HG02973 (cell line): ENCODE data around the gene DPP10.

Experiments
- ATAC-seq: cut with Tn5 transposase; IDR thresholded peaks from one replicate; pipeline ENCODE4 v1.9.1; 2021; ENCODE audit warnings: moderate library complexity; ENCODE audit not compliant: unreplicated experiment

The DPP10 gene

DNA sequence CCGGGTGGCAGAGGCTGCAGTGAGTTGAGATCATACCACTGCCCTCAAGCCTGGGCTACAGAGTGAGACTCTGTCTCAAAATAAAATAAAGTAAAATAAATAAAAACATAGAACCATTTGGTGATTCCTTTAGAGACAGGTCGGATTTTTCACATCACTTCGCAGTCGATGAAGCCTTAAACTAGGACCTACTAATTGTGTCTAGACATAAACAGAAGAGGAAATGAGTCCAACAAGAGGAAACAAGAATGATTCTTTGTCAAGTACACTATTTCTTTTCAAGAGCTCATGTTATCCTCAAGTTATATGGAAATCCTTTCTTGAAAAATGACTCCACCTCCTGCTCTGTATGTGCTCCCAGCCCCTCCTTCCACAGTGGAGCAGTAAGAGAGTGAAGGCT is 758.9 kb downstream of the DPP10 start:
- no peak for ATAC-seq

DNA sequence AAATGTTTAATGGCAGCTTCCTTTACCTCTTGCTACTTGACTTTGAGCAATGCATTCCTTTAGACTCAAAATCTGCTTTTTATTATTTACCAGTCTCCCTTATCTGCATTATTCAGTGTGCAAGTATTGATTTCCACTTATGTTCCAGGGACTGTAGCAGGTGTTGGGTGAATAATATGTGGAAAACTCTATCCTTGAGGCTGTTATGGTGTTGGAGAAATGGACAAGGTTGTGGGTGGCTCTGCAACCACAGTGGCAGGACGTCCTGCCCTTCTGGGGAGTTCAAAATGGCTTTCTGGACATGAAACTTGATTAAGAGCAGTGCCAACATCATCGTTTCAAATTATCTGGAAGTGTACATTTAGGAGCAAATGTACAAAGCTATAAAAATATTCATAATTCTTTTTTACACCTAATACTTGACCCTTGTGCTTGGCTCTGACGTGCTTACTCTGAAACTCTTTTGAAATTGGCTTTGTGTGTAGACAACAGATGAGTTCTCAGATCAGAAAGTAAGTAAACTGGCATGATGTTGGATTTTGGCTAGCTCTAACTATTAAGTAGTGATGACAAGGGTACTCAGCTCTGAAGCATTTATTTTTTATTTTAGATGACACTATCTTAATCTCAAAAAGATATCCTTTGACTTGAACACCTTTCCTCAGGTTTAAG is 766.2 kb downstream of the DPP10 start:
- no peak for ATAC-seq

DNA sequence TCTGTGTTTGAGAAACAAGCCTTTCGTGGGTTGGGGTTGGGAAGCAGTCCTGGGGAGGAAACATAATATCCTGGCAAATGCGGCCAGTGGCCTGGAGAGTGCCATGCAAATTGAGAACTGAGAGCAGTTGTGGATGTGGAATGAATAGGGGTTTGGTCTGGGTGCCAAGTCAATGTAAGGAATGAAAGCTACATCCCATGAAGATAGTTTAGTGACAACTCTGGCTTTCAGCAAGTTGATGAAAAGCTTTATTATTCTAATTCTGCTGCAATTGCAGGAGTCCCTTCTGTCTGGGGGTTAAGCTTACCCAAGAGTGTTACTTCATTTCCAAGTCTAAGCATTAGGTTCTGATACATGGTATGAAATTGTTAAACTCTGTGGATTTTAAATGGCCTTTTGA is 771.6 kb downstream of the DPP10 start:
- ATAC-seq: no peak

- no peak for ATAC-seq
Measured at GRCh38 chr2:115219296-115219695, 776.9 kb downstream of the DPP10 start.

GRCh38 chr2:115234186-115234585 is 791.7 kb downstream of the DPP10 start:
- no peak for ATAC-seq

DNA sequence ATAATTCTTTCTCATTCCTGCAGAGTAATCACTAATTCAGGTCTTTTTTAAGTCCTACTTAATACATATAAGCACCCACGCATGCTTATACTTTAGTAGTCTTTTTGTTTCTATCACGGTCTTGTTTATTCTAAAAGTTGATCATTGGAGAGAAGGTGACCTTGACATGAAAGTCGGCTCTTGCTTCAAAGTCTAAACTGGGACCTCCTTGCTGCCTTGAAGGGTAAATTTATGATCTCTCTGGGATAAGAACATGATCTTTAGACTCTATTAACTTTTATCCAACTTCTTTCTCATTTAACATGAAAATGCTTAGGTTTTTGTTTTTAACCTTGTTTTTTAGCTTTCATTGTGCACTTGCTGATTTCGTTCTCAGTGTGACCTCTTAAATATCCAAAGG is 792.3 kb downstream of the DPP10 start:
- no peak for ATAC-seq

DNA sequence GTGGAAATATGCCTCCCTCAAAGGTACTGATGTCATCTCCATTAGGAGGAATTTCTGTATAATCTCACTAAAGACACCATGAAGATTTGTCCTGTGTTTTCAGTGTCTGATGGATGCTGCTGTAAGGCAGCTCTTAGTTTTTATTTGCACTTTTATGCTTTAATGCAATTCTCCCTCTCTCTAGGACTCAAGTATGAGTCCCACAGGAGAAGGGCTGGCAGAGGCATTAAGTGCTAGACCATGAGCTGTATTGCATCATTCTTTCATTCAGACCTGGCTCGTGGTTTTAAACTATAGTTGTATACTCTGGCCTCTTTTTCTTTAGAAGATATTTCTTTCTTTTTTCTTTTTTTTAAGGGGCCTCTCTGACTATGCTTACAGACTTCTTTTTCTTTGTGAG is 805.6 kb downstream of the DPP10 start:
- ATAC-seq: no peak

DNA sequence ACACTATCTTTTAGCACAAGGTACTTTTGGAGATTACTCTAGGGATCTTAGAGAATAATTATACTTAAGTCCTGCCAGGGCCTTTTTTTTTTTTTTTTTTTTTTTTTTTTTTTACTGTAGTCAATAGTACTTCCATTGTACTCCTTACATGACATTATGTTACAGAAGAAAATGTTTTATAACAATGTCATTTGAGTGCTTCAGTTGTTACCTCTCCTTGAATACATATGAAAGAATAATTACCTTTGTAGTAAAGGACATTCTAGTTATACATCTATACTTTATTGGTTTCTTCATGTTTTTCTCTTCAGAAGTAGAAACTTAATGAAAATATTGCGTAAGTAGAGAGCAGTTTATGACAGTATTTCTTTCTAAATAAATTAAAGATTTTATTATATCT is 834.9 kb downstream of the DPP10 start:
- no peak for ATAC-seq

- no peak for ATAC-seq
Measured at GRCh38 chr2:115285416-115285815, 843.0 kb downstream of the DPP10 start.

DNA sequence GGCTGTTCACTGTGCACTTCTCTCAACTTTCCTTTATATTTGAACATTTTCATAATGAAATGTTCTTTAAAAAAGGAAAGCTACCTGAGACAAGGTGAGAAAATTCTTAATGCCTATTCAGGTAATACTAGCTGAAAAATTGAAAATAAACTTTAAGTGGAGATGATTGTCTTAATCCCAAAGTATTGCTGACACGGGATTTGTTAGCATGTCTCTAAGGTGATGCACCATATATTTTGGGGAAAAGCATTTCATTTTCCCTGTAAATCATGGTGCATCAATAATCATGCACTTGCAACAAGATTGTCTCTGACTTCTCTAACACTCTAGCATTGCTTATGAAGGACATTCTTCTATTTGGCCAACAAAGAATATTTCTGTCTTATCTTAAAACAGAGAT is 848.0 kb downstream of the DPP10 start:
- ATAC-seq: no peak

GRCh38 chr2:115292742-115293141 is 850.3 kb downstream of the DPP10 start:
- ATAC-seq: no peak

- ATAC-seq: no peak
Measured at GRCh38 chr2:115294999-115295398, 852.6 kb downstream of the DPP10 start.

DNA sequence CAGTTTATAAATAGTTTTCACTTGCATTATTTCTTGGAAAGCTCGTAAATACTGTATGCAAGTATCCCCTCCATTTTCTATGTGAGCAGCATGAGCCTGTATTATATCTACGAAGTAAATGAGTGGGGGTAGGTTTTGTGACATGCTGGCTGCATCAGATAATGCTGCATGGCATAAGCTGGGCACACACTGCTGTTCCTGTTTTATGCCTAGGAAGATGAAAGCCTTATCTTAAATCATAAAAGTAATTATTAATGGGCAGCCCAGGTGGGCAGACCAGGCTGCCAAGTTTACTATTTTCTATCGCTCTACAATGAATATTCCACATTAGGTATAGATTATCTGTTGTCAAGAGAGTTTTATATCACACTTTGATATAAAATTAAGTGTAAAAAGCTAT is 854.6 kb downstream of the DPP10 start:
- no peak for ATAC-seq

DNA sequence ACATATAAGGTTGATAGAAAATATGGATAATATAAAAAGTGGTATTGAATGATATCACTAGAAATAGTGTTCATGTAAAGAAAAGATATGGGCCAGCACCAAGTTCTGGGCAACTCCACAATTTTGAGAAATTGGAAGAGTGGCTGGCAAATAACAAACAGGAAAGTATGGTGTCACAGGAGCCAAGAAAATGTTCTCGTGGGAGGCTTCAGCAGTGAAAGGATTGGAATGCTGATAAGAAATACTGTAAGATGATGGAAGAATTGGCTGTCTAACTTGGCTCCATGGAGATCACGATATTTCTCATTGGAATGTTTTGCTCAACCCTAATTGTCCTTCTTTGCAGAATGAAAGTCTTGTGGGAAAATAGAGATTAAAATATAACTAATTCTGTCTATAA is 856.8 kb downstream of the DPP10 start:
- ATAC-seq: no peak

- no peak for ATAC-seq
Measured at GRCh38 chr2:115305712-115306111, 863.3 kb downstream of the DPP10 start.

DNA sequence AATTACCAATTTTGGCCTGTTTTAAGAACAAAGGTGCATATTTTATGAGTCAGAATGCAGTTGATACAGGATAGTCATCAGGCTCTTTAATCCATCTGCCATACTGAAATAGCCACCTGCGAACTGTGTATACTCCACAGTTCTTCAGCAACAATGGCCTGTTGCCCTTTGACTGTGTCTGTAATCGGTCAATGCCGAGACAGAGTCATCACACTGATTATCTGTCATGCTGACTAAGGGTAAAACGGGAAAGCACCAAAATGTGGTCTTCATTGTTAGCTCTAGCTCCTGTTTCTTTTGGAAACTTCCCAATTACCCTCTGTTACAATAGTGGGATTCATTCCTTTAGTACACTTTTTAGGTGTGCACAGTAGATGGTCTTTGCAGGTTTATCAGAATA is 871.7 kb downstream of the DPP10 start:
- no peak for ATAC-seq

DNA sequence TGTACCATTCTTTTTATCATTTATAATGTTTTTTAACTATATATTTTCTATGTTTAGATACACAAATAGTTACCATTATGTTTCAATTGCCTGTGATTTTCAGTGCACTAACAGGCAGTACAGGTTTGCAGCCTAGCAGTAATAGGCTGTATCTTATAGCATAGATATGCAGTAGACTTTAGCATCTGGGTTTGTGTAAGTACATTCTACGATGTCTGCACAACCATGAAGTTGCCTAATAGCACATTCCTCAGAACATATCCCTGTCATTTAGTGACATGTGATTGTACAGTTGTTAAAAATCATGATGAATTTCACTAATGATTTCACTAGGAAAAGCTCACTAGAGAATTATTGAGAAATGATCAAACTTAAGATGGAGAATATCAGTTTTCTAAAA is 884.6 kb downstream of the DPP10 start:
- ATAC-seq: no peak

DNA sequence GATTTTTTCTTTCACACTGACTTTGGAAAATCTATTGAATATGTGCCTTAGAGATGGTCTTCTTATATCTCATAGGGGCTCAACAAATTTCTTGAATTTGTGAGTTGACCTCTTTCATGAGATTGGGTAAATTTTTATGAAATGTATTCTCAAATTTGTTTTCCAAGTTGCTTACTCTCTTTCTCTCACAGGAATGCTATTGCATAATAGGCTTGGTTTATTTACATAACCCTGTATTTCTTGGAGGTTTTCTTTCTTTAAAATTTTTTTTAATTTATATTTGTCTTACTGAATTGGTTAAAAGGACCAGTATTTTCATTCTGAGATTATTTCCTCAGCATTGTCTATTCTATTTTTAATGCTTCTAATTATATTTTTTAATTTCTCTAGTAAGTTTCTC is 917.1 kb downstream of the DPP10 start:
- ATAC-seq: no peak

GRCh38 chr2:115364093-115364492 is 921.7 kb downstream of the DPP10 start:
- ATAC-seq: no peak

- no peak for ATAC-seq
Measured at GRCh38 chr2:115369400-115369799, 927.0 kb downstream of the DPP10 start.

DNA sequence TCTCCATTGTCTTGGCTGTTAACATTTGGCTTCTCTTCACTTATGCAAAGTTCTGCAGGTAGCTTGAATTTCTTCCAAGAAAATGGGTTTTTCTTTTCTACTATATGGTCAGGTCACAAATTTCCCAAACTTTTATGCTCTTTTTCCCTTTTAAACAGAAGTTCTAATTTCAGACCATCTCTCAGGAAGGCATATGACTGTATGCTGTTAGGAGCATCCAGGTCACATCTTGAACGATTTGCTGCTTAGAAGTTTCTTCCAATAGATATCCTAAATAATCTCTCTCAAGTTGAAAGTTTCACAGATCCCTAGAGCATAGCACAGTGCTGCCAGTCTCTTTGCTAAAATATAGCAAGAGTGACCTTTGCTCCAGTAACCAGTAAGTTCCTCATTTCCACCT is 932.5 kb downstream of the DPP10 start:
- no peak for ATAC-seq

- no peak for ATAC-seq
Measured at GRCh38 chr2:115384399-115384798, 942.0 kb downstream of the DPP10 start.

DNA sequence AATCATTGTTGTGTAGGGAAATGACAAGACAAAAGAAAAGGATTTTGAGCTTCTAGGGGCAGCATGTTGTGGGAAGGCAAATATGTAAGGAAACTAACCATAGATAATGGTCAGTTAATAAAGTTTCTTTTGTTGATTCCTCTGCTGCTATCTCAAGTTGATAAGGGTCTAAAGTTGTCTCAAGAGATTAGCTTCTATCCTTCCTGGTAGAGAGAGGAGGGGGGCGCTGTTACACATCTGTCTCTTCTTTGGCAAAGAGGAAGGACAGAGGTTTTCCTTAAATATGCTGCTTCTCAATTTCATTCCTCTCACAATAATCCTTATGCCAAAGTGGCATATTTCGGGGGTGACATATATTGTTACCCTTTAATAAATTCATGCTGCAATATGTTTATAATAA is 944.0 kb downstream of the DPP10 start:
- no peak for ATAC-seq
